Body of pancreas (tissue), 4 donors: ENCODE measurements around the gene RELCH.

Experiments
- CTCF ChIP-seq, 7 experiments: fragments of 450-650 bp in 4 of 7; fragments of 200-600 bp in 3 of 7; sonication (generic) in 3 of 7; IDR thresholded peaks; one replicate each; pipeline ENCODE4 v1.5.1; 2016 to 2019; ENCODE audit warnings: antibody characterized with exemption in 7 of 7
- POLR2A ChIP-seq, 3 donors: fragments of 450-650 bp; IDR thresholded peaks; one replicate each; pipeline ENCODE4 v1.6.1; 2016; ENCODE audit warnings: antibody characterized with exemption in 3 of 3, mild to moderate bottlenecking in 2 of 3

GRCh38 chr18:62328586-62329525, 141.8 kb downstream of the RELCH start:
- TF ChIP-seq POLR2A (IDR thresholded peaks at IDR 0.05) = no peak
- TF ChIP-seq CTCF (IDR thresholded peaks at IDR 0.05) = no peak
